ENCODE data around the gene CCDC85B. TPM values are rescaled to one million over a fixed set of nuclear protein-coding genes. Genes with fewer than 3 reads are reported as not detected.

The CCDC85B gene
- total and polyA plus RNA-seq, 4 donors, result 20.7 to 63.4 (median 53.9) TPM

- no peaks in the 10 kb centered on the region for H3K9me3 ChIP-seq (ENCODE audit: control insufficient read depth in 4 of 4, insufficient read depth in 3 of 4, low read length in 3 of 4)
- H3K36me3 ChIP-seq (ENCODE audit: control insufficient read depth in 4 of 4, insufficient read depth in 4 of 4, low read length in 4 of 4), result peaks cover 7 to 30% (median 24%) of the 10 kb centered on the region in 4 donors
- H3K27ac ChIP-seq (ENCODE audit: low read depth in 1 of 2, low read length in 1 of 2), result peak overlapping the region in 1 of 2 donors; percentile 26
- H3K9ac ChIP-seq (ENCODE audit: insufficient read depth in 1 of 2, low read length in 2 of 2), result no peak overlapping the region
- no peaks in the 10 kb centered on the region for H3K27me3 ChIP-seq (ENCODE audit: control insufficient read depth in 3 of 3, insufficient read depth in 3 of 3, low read length in 2 of 3)
- peaks cover 1 to 27% (median 9%) of the 10 kb centered on the region in 5 donors for H3K4me1 ChIP-seq (ENCODE audit: control insufficient read depth in 5 of 5, insufficient read depth in 5 of 5, low read length in 5 of 5)
- WGBS, 2 donors, result 23 to 26% methylated on average over 9 of the region's 9 CpGs
- no peak for ATAC-seq (ENCODE audit: insufficient read depth, low FRiP score)
- no peak overlapping the region for H3K4me3 ChIP-seq
- peak; percentile 62 to 75 (median 73) for DNase-seq
- peak; percentile 100 for TF ChIP-seq CTCF (IDR thresholded peaks at IDR 0.05; ENCODE audit: control extremely low read depth, extremely low read depth)
Measured at GRCh38 chr11:65884716-65885092, 5.8 kb upstream of the CCDC85B start.

GRCh38 chr11:65885231-65885630 lies 5.2 kb upstream of the CCDC85B start:
- Histone ChIP-seq H3K9ac (ENCODE audit: insufficient read depth in 1 of 2, low read length in 2 of 2) (no peak overlapping the region), H3K27ac (ENCODE audit: low read depth in 1 of 2, low read length in 1 of 2) (no peak overlapping the region), H3K36me3 (ENCODE audit: control insufficient read depth in 4 of 4, insufficient read depth in 4 of 4, low read length in 4 of 4) (peaks cover 7 to 30% (median 24%) of the 10 kb centered on the region in 4 donors), H3K27me3 (ENCODE audit: control insufficient read depth in 3 of 3, insufficient read depth in 3 of 3, low read length in 2 of 3) (no peaks in the 10 kb centered on the region), H3K4me1 (ENCODE audit: control insufficient read depth in 5 of 5, insufficient read depth in 5 of 5, low read length in 5 of 5) (peaks cover 5 to 30% (median 12%) of the 10 kb centered on the region in 5 donors), H3K9me3 (ENCODE audit: control insufficient read depth in 4 of 4, insufficient read depth in 3 of 4, low read length in 3 of 4) (no peaks in the 10 kb centered on the region), H3K4me3 (no peak overlapping the region)
- DNase-seq, result no peak
- ATAC-seq (ENCODE audit: insufficient read depth, low FRiP score), result no peak
- WGBS, 2 donors, result 94 to 95% methylated on average over 7 of the region's 7 CpGs
- no peak for TF ChIP-seq CTCF (IDR thresholded peaks at IDR 0.05; ENCODE audit: control extremely low read depth, extremely low read depth)

GRCh38 chr11:65885808-65886536 lies 4.5 kb upstream of the CCDC85B start:
- no peak overlapping the region for H3K27ac ChIP-seq (ENCODE audit: low read depth in 1 of 2, low read length in 1 of 2)
- no peak for TF ChIP-seq CTCF (IDR thresholded peaks at IDR 0.05; ENCODE audit: control extremely low read depth, extremely low read depth)
- peaks cover 5 to 33% (median 12%) of the 10 kb centered on the region in 5 donors for H3K4me1 ChIP-seq (ENCODE audit: control insufficient read depth in 5 of 5, insufficient read depth in 5 of 5, low read length in 5 of 5)
- peaks cover 7 to 30% (median 24%) of the 10 kb centered on the region in 4 donors for H3K36me3 ChIP-seq (ENCODE audit: control insufficient read depth in 4 of 4, insufficient read depth in 4 of 4, low read length in 4 of 4)
- ATAC-seq (ENCODE audit: insufficient read depth, low FRiP score), result no peak
- WGBS, 2 donors, result 87 to 88% methylated on average over 12 of the region's 12 CpGs
- no peaks in the 10 kb centered on the region for H3K27me3 ChIP-seq (ENCODE audit: control insufficient read depth in 3 of 3, insufficient read depth in 3 of 3, low read length in 2 of 3)
- H3K4me3 ChIP-seq, result no peak overlapping the region
- no peaks in the 10 kb centered on the region for H3K9me3 ChIP-seq (ENCODE audit: control insufficient read depth in 4 of 4, insufficient read depth in 3 of 4, low read length in 3 of 4)
- H3K9ac ChIP-seq (ENCODE audit: insufficient read depth in 1 of 2, low read length in 2 of 2), result no peak overlapping the region
- no peak for DNase-seq
